H1 (cell line): ENCODE data around the gene DRC7. TPM values are rescaled to one million over a fixed set of nuclear protein-coding genes. Genes with fewer than 3 reads are reported as not detected.

Experiments
- CTCF ChIA-PET: fragments of 300-600 bp; sonication (Branson Sonifier 250); formaldehyde crosslinking; loops from one replicate; lab custom pipeline; 2021; ENCODE audit not compliant: partially characterized antibody; lab: Charles Lee
- POLR2A ChIA-PET: fragments of 300-600 bp; sonication (Branson Sonifier 250); formaldehyde crosslinking; loops from one replicate; lab custom pipeline; 2021; ENCODE audit warnings: inconsistent platforms; ENCODE audit not compliant: partially characterized antibody; lab: Charles Lee
- DNase-seq, 2 experiments: peaks; one replicate each; pipeline versions ENCODE4 v3.0.0 to v3.0.0-alpha.2; 2010 to 2022; ENCODE audit warnings: low spot score in 2 of 2, low read depth in 1 of 2, mixed read lengths in 1 of 2
- FAIRE-seq: peaks from 2 replicates; lab custom pipeline; 2011; peaks lifted over from hg19 to GRCh38; lab: Jason Lieb, UNC
- H2AFZ ChIP-seq: 2 replicates; pipeline ENCODE4 v1.8.1; 2012; ENCODE audit warnings: low read length, inconsistent platforms
- H2AK5ac ChIP-seq: 2 replicates; pipeline ENCODE4 v1.6.1; 2013; ENCODE audit warnings: low read depth, low read length
- H2BK120ac ChIP-seq: replicated peaks from 2 replicates; pipeline ENCODE3; 2013; ENCODE audit warnings: low read depth, low read length, inconsistent platforms
- H2BK12ac ChIP-seq: 2 replicates; pipeline ENCODE4 v1.6.1; 2013; ENCODE audit warnings: low read depth, low read length
- H2BK15ac ChIP-seq: 2 replicates; pipeline ENCODE4 v1.6.1; 2013; ENCODE audit warnings: low read length
- H2BK20ac ChIP-seq: 2 replicates; pipeline ENCODE4 v1.6.1; 2013; ENCODE audit warnings: low read length
- H2BK5ac ChIP-seq: 2 replicates; pipeline ENCODE4 v1.6.1; 2013; ENCODE audit warnings: low read depth, low read length
- H3K14ac ChIP-seq: 2 replicates; pipeline ENCODE4 v1.6.1; 2013; ENCODE audit warnings: inconsistent platforms; ENCODE audit not compliant: insufficient read length
- H3K18ac ChIP-seq: 2 replicates; pipeline ENCODE4 v1.6.1; 2013; ENCODE audit warnings: low read length; ENCODE audit errors: extremely low read depth
- H3K23ac ChIP-seq: 2 replicates; pipeline ENCODE4 v1.6.1; 2013; ENCODE audit warnings: inconsistent platforms; ENCODE audit not compliant: insufficient read length
- H3K23me2 ChIP-seq: 2 replicates; pipeline ENCODE4 v1.6.1; 2013; ENCODE audit warnings: low read depth, low read length
- H3K27ac ChIP-seq: 2 replicates; pipeline ENCODE4 v1.6.1; 2011; ENCODE audit warnings: low read depth, low read length, inconsistent platforms
- H3K27me3 ChIP-seq, 4 experiments: replicated peaks in 1 of 4; 1 replicate in 1 of 4; 2 replicates in 3 of 4; pipeline versions ENCODE4 v1.6.1 to v1.8.1; 2011 to 2013; ENCODE audit warnings: low read length in 3 of 4, mild to moderate bottlenecking in 3 of 4, inconsistent platforms in 2 of 4, mixed read lengths in 2 of 4, moderate library complexity in 1 of 4; ENCODE audit not compliant: control insufficient read depth in 3 of 4, insufficient read depth in 3 of 4; ENCODE audit errors: extremely low read depth in 1 of 4
- H3K36me3 ChIP-seq, 4 experiments: 2 replicates each; pipeline versions ENCODE4 v1.6.1 to v1.8.1; 2011 to 2013; ENCODE audit warnings: mild to moderate bottlenecking in 4 of 4, low read length in 3 of 4, moderate library complexity in 2 of 4, control low read depth in 1 of 4, inconsistent platforms in 1 of 4; ENCODE audit not compliant: insufficient read depth in 4 of 4, control insufficient read depth in 2 of 4
- H3K4ac ChIP-seq: replicated peaks from 2 replicates; pipeline ENCODE3; 2013; ENCODE audit warnings: low read length, low read depth, mixed read lengths, inconsistent platforms; ENCODE audit not compliant: insufficient read length
- H3K4me1 ChIP-seq, 4 experiments: replicated peaks in 1 of 4; 1 replicate in 1 of 4; 2 replicates in 3 of 4; pipeline versions ENCODE4 v1.6.1 to v1.8.1; 2011 to 2013; ENCODE audit warnings: low read length in 3 of 4, inconsistent platforms in 2 of 4, mixed read lengths in 1 of 4; ENCODE audit not compliant: insufficient read depth in 4 of 4, control insufficient read depth in 3 of 4
- H3K4me2 ChIP-seq, 2 experiments: 2 replicates each; pipeline versions ENCODE4 v1.6.1 to v1.8.1; 2011 to 2013; ENCODE audit warnings: low read depth in 2 of 2, low read length in 2 of 2, control low read depth in 1 of 2, inconsistent platforms in 1 of 2, mild to moderate bottlenecking in 1 of 2; ENCODE audit not compliant: insufficient read depth in 1 of 2
- H3K4me3 ChIP-seq, 4 experiments: fragments of 200-600, 300-600 bp in 1 of 4; sonication (generic), shearing (Covaris generic), sonication (Bioruptor Twin) in 1 of 4; 2 replicates each; pipeline versions ENCODE4 v1.5.1 to v1.8.1; 2011 to 2016; ENCODE audit warnings: low read length in 4 of 4, low read depth in 3 of 4, control low read depth in 2 of 4, inconsistent platforms in 2 of 4, mild to moderate bottlenecking in 2 of 4, mixed read lengths in 1 of 4, moderate library complexity in 1 of 4; ENCODE audit not compliant: insufficient read depth in 2 of 4; ENCODE audit errors: extremely low read depth in 1 of 4
- H3K56ac ChIP-seq: replicated peaks from 2 replicates; pipeline ENCODE3; 2013; ENCODE audit warnings: low read depth, mild to moderate bottlenecking, mixed read lengths, low read length, inconsistent platforms; ENCODE audit not compliant: insufficient read length
- H3K79me1 ChIP-seq: 2 replicates; pipeline ENCODE4 v1.6.1; 2013; ENCODE audit warnings: low read depth, low read length, control low read depth
- H3K79me2 ChIP-seq, 2 experiments: 2 replicates each; pipeline versions ENCODE4 v1.6.1 to v1.8.1; 2012 to 2013; ENCODE audit warnings: low read length in 2 of 2, mild to moderate bottlenecking in 2 of 2, inconsistent platforms in 1 of 2; ENCODE audit not compliant: insufficient read depth in 2 of 2, control insufficient read depth in 1 of 2
- H3K9ac ChIP-seq, 4 experiments: replicated peaks in 1 of 4; 1 replicate in 1 of 4; 2 replicates in 3 of 4; pipeline versions ENCODE4 v1.6.1 to v1.8.1; 2011 to 2013; ENCODE audit warnings: low read depth in 3 of 4, low read length in 3 of 4, control low read depth in 2 of 4, mild to moderate bottlenecking in 2 of 4, moderate library complexity in 2 of 4, inconsistent platforms in 1 of 4; ENCODE audit errors: extremely low read depth in 1 of 4
- H3K9me3 ChIP-seq, 2 experiments: 2 replicates each; pipeline versions ENCODE4 v1.6.1 to v1.8.1; 2012 to 2013; ENCODE audit warnings: mild to moderate bottlenecking in 2 of 2, moderate library complexity in 2 of 2, control low read depth in 1 of 2, inconsistent platforms in 1 of 2, low read depth in 1 of 2, low read length in 1 of 2, mixed read lengths in 1 of 2; ENCODE audit not compliant: insufficient read depth in 2 of 2
- H4K20me1 ChIP-seq, 2 experiments: replicated peaks in 1 of 2; 2 replicates each; pipeline versions ENCODE3 to v1.8.1; 2011 to 2013; ENCODE audit warnings: inconsistent platforms in 2 of 2, low read length in 2 of 2, mild to moderate bottlenecking in 1 of 2; ENCODE audit not compliant: insufficient read depth in 2 of 2, control insufficient read depth in 1 of 2
- H4K5ac ChIP-seq: 2 replicates; pipeline ENCODE4 v1.6.1; 2013; ENCODE audit warnings: low read length, low read depth, mixed read lengths, inconsistent platforms; ENCODE audit not compliant: insufficient read length
- H4K8ac ChIP-seq: 2 replicates; pipeline ENCODE4 v1.8.0; 2013; ENCODE audit warnings: mild to moderate bottlenecking, moderate library complexity, low read length, inconsistent platforms; ENCODE audit not compliant: insufficient read depth; ENCODE audit errors: extremely low read depth
- H4K91ac ChIP-seq: replicated peaks from 2 replicates; pipeline ENCODE3; 2013; ENCODE audit warnings: low read length, mixed read lengths, inconsistent platforms; ENCODE audit not compliant: insufficient read length
- BACH1 ChIP-seq: IDR thresholded peaks from 2 replicates; pipeline ENCODE4 v1.6.1; 2012; ENCODE audit warnings: low read length, improper control_type of control experiment
- CREB1 ChIP-seq: IDR thresholded peaks from 2 replicates; pipeline ENCODE4 v1.6.1; 2012; ENCODE audit warnings: inconsistent platforms
- FOSL1 ChIP-seq: IDR thresholded peaks from 2 replicates; pipeline ENCODE4 v1.6.1; 2011; ENCODE audit warnings: mild to moderate bottlenecking, low read depth, low read length, moderate library complexity; ENCODE audit not compliant: insufficient read depth
- GTF2F1 ChIP-seq: IDR thresholded peaks from 2 replicates; pipeline ENCODE4 v1.6.1; 2012; ENCODE audit warnings: low read depth, low read length, improper control_type of control experiment, borderline replicate concordance
- HDAC2 ChIP-seq, 2 experiments: fragments of 300-600 bp in 1 of 2; sonication (generic) in 1 of 2; IDR thresholded peaks; 2 replicates each; pipeline ENCODE4 v1.6.1; 2011 to 2012; ENCODE audit warnings: low read depth in 2 of 2, low read length in 2 of 2, mild to moderate bottlenecking in 2 of 2, moderate library complexity in 2 of 2, borderline replicate concordance in 1 of 2, inconsistent platforms in 1 of 2
- KDM1A ChIP-seq: fragments of 200-600, 300-600 bp; sonication (generic); IDR thresholded peaks from 2 replicates; pipeline ENCODE4 v1.7.1; 2016; ENCODE audit warnings: mild to moderate bottlenecking, low read length, borderline replicate concordance
- NANOG ChIP-seq: IDR thresholded peaks from 2 replicates; pipeline ENCODE4 v1.6.1; 2011; ENCODE audit warnings: low read length, low read depth, mild to moderate bottlenecking, inconsistent platforms; ENCODE audit not compliant: insufficient read depth, poor library complexity, severe bottlenecking
- TAF1 ChIP-seq: IDR thresholded peaks from 2 replicates; pipeline ENCODE4 v1.6.1; 2011; ENCODE audit warnings: mild to moderate bottlenecking, low read depth, low read length
- WGBS, 2 experiments: shearing (Covaris generic) in 1 of 2; methylation state at CpG; one replicate each; pipeline versions ENCODE4 v1.1.6 to v1.1.7; 2013 to 2015; ENCODE audit warnings: low lambda C conversion rate in 2 of 2, mixed read lengths in 2 of 2, inconsistent platforms in 1 of 2, low coverage in 1 of 2, missing lambda C conversion rate in 1 of 2; ENCODE audit not compliant: insufficient replicate concordance in 2 of 2, insufficient coverage in 1 of 2, insufficient read length in 1 of 2; ENCODE audit errors: extremely low coverage in 1 of 2, missing lambda C conversion rate in 1 of 2; 5-methylcytosine and 5-hydroxymethylcytosine counted together
- polyA plus RNA-seq, 7 experiments: library from polyadenylated mRNA; depleted of rRNA in 3 of 7; stranded (reverse) in 5 of 7; unstranded in 2 of 7; fragments of >200 nt in 5 of 7; fragments of 200-250 nt in 2 of 7; gene quantifications; 1 replicate in 5 of 7; 2 replicates in 1 of 7; 4 replicates in 1 of 7; pipeline versions ENCODE4 v1.2.1 to v1.2.3, GENCODE V29; 2011 to 2013; ENCODE audit warnings: missing spikeins in 2 of 7, mixed read lengths in 2 of 7
- total RNA-seq: library from RNA; stranded (reverse); fragmentation: NEBNext Ultra II Directional; extraction: Animal tissue kit (Norgen Biotek cat#: 25700); gene quantifications from 2 replicates; pipeline ENCODE4 v1.2.1, GENCODE V29; 2021

The DRC7 gene
- total and polyA plus RNA-seq, 2 of the 8 experiments (the other 6 are each of a cell fraction or from before 2014, with no cell fraction given), result 0.14 TPM; not detected in 1

DNA sequence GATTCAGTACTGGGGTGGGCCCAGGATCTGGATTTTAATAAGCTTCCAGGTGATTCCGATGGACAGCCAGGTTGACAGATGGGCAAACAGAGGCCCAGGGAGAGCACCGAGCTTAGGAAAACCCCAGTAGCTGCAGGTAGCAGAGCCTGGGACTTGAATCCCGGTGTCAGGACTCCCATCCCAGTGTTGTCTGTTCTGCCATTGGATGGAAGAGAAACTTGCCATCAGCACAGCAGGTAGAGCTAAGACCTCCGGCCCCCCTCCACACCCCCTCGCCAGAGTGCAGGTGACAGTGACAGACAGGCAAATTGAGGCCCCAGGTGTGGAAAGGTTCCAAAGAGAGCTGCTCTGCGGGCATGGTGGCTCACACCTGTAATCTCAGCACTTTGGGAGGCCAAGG lies 53.4 kb downstream of the DRC7 start:
- Histone ChIP-seq H3K27ac (no peak overlapping the region), H2BK5ac (no peak overlapping the region)
- CTCF ChIA-PET, result interaction anchor here (0.6 to 3.0 kb wide), 7 partner anchors 9 to 99 kb away, joined by 3 to 17 read pairs (median 3); no protein-coding TSS in a partner anchor

More for the DNA sequence above, 53.4 kb downstream of the DRC7 start:
- no peak overlapping the region for H3K4me2 ChIP-seq
- H2AFZ ChIP-seq, result no peak overlapping the region
- H3K23me2 ChIP-seq, result no peaks in the 10 kb centered on the region
- H2BK120ac ChIP-seq, result no peak overlapping the region
- H2BK12ac ChIP-seq, result no peak overlapping the region
- peaks cover 0 to 4% of the 10 kb centered on the region in 2 experiments for H4K20me1 ChIP-seq
- H2BK20ac ChIP-seq, result no peak overlapping the region
- H4K5ac ChIP-seq, result no peak overlapping the region
- no peak for TF ChIP-seq NANOG
- no peak for TF ChIP-seq GTF2F1
- TF ChIP-seq FOSL1, result no peak
- no peak for TF ChIP-seq CREB1
- no peak for TF ChIP-seq HDAC2 (IDR thresholded peaks at IDR 0.05; ENCODE audit: borderline replicate concordance in 1 of 2, low read depth in 2 of 2, low read length in 2 of 2)
- no peak for TF ChIP-seq TAF1
- TF ChIP-seq BACH1, result no peak
- no peak for TF ChIP-seq KDM1A
- H3K79me1 ChIP-seq, result no peaks in the 10 kb centered on the region
- no peak overlapping the region for H3K56ac ChIP-seq
- H3K36me3 ChIP-seq, result peaks cover 0 to 6% (median under 1%) of the 10 kb centered on the region in 4 experiments; a peak in 5 of 8 replicates
- H3K18ac ChIP-seq, result no peak overlapping the region
- no peaks in the 10 kb centered on the region for H3K79me2 ChIP-seq
- no peak overlapping the region for H3K23ac ChIP-seq
- POLR2A ChIA-PET, result interaction anchor here (1.1 to 1.9 kb wide), 4 partner anchors 12 to 62 kb away, joined by 3 to 12 read pairs (median 4); partner anchors contain the start of gene KATNB1
- no peaks in the 10 kb centered on the region for H3K9me3 ChIP-seq
- no peak overlapping the region; the same call in 1 of the 2 replicates for H4K8ac ChIP-seq
- H3K4me3 ChIP-seq, result no peak overlapping the region
- H3K9ac ChIP-seq, result no peak overlapping the region
- H4K91ac ChIP-seq, result no peak overlapping the region
- 92% methylated on average over 6 of the region's 6 CpGs; no CpG with 5 or more reads in 1 of the 2 experiments for WGBS, 2 experiments
- no peak for FAIRE-seq
- H2AK5ac ChIP-seq, result no peak overlapping the region
- H3K14ac ChIP-seq, result no peak overlapping the region
- no peak overlapping the region for H2BK15ac ChIP-seq
- H3K4me1 ChIP-seq, result no peaks in the 10 kb centered on the region
- H3K27me3 ChIP-seq, result no peaks in the 10 kb centered on the region
- DNase-seq, result no peak
- no peak overlapping the region for H3K4ac ChIP-seq
